ENCODE data around the gene PSME3. TPM values are rescaled to one million over a fixed set of nuclear protein-coding genes. Genes with fewer than 3 reads are reported as not detected.

PSME3 gene
- total RNA-seq, 1 experiment from 2014 or later: 73.4 TPM

DNA sequence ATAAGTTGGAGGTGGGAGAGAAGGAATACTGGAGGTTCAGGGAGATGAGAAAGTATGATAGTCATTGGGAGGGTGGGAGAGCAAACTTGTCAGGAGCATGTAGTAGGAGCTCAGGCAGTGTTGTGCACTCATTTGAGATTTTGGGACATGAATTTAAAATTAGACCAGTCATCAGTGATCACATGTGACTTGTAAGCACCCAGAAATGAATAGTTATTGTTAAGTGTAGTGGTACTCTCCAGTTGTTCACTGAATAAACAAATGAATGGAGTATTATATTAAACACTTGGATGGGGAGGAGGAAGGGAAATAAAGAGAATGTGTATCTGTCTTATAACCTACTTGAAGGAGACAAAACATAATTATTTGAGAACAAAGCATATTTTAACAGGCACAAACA is 2.2 kb upstream of the PSME3 start:
- Histone ChIP-seq H3K36me3 (ENCODE audit: insufficient read depth, low read length) (peaks cover 14% of the 10 kb centered on the region), H3K79me2 (ENCODE audit: low read length) (peaks cover 34% of the 10 kb centered on the region), H4K20me1 (ENCODE audit: insufficient read depth, low read depth, low read length) (peaks cover 8% of the 10 kb centered on the region; the same call in 1 of the 2 replicates), H3K4me2 (ENCODE audit: low read depth, low read length, poor library complexity, severe bottlenecking) (no peak overlapping the region), H3K9me2 (replicated peaks; ENCODE audit: insufficient read depth, low read length) (no peaks in the 10 kb centered on the region), H3K27ac (ENCODE audit: low read length) (no peak overlapping the region), H3K9ac (ENCODE audit: low read length) (no peak overlapping the region), H3K4me1 (ENCODE audit: low read length) (peaks cover 19% of the 10 kb centered on the region), H2AFZ (ENCODE audit: low read length) (no peak overlapping the region), H3K4me3 (ENCODE audit: low read length) (no peak overlapping the region), H3K27me3 (ENCODE audit: low read length) (no peaks in the 10 kb centered on the region), H3K9me3 (ENCODE audit: low read length) (no peaks in the 10 kb centered on the region)
- DNase-seq: no peak

- Histone ChIP-seq H4K20me1 (ENCODE audit: insufficient read depth, low read depth, low read length) (peaks cover 10% of the 10 kb centered on the region; the same call in 1 of the 2 replicates), H3K4me3 (ENCODE audit: low read length) (peak overlapping the region; percentile 95), H3K9me3 (ENCODE audit: low read length) (no peaks in the 10 kb centered on the region), H3K4me2 (ENCODE audit: low read depth, low read length, poor library complexity, severe bottlenecking) (peak overlapping the region; percentile 92), H3K79me2 (ENCODE audit: low read length) (peaks cover 40% of the 10 kb centered on the region), H2AFZ (ENCODE audit: low read length) (peak overlapping the region; percentile 38), H3K27ac (ENCODE audit: low read length) (no peak overlapping the region; the same call in 1 of the 2 replicates), H3K4me1 (ENCODE audit: low read length) (peaks cover 19% of the 10 kb centered on the region), H3K27me3 (ENCODE audit: low read length) (no peaks in the 10 kb centered on the region), H3K9ac (ENCODE audit: low read length) (peak overlapping the region; percentile 98), H3K36me3 (ENCODE audit: insufficient read depth, low read length) (peaks cover 21% of the 10 kb centered on the region), H3K9me2 (replicated peaks; ENCODE audit: insufficient read depth, low read length) (no peaks in the 10 kb centered on the region)
- no peak for DNase-seq
Measured at GRCh38 chr17:42832213-42832933, 824 bp upstream of the PSME3 start.

DNA sequence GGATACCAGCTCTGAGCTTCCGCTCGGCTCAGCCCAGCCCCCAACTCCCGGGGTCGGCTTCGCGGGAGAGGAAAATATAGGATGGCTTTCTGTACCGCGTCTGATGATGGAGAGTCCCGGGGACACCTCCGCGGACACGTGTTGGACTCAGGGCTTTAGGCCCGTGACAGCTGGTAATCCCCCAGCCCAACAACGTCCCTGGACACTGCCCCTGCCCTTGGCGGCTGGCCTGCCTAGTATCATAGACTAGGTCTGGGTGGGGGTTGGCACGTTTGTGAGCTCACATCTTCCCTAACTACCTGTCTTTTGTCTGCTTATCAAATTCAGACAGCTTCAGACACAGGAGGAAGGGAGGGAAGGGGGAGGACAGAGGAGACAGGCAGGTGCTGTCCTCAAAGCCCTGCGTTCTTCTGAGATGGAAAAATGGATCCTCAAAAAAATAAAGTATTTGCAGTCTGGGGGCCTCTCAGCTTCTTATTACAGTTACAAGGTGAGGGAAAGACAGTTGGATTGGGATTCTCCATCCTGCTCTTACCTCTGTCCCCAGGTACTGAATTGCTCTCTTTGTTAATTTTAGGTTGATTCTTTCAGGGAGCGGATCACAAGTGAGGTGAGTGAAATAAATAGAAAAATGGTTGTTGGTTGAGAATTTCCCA is 698 bp downstream of the PSME3 start:
- Histone ChIP-seq H3K27ac (ENCODE audit: low read length) (peak overlapping the region; percentile 66), H3K4me1 (ENCODE audit: low read length) (peaks cover 19% of the 10 kb centered on the region), H3K4me3 (ENCODE audit: low read length) (peak overlapping the region; percentile 95), H3K9ac (ENCODE audit: low read length) (peak overlapping the region; percentile 98), H3K27me3 (ENCODE audit: low read length) (no peaks in the 10 kb centered on the region), H3K4me2 (ENCODE audit: low read depth, low read length, poor library complexity, severe bottlenecking) (peak overlapping the region; percentile 92), H4K20me1 (ENCODE audit: insufficient read depth, low read depth, low read length) (peaks cover 18% of the 10 kb centered on the region; the same call in 1 of the 2 replicates), H3K79me2 (ENCODE audit: low read length) (peaks cover 40% of the 10 kb centered on the region), H2AFZ (ENCODE audit: low read length) (peak overlapping the region; percentile 38; the same call in 1 of the 2 replicates), H3K36me3 (ENCODE audit: insufficient read depth, low read length) (peaks cover 34% of the 10 kb centered on the region), H3K9me3 (ENCODE audit: low read length) (no peaks in the 10 kb centered on the region), H3K9me2 (replicated peaks; ENCODE audit: insufficient read depth, low read length) (no peaks in the 10 kb centered on the region)
- no peak for DNase-seq

DNA sequence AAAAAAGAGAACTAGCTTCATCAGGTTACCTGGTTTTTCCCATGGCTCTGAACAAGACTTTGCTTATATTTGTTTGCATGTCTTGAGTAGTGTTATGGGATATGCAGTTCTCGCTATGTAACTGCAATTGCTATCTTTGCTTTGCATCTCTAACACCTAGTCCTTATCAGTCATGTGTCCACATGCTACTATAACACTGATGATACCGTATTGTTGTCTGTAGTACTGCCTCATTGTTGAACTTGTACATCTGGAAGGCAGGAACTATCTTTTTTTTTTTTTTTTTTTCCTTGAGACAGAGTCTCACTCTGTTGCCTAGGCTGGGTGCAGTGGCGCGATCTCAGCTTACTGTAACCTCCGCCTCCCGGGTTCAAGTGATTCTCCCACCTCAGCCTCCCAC is 2.5 kb downstream of the PSME3 start:
- Histone ChIP-seq H3K27me3 (ENCODE audit: low read length) (no peaks in the 10 kb centered on the region), H3K4me2 (ENCODE audit: low read depth, low read length, poor library complexity, severe bottlenecking) (no peak overlapping the region), H3K36me3 (ENCODE audit: insufficient read depth, low read length) (peaks cover 40% of the 10 kb centered on the region), H3K4me3 (ENCODE audit: low read length) (no peak overlapping the region), H3K9me2 (replicated peaks; ENCODE audit: insufficient read depth, low read length) (no peaks in the 10 kb centered on the region), H2AFZ (ENCODE audit: low read length) (no peak overlapping the region), H3K27ac (ENCODE audit: low read length) (no peak overlapping the region), H3K4me1 (ENCODE audit: low read length) (peaks cover 19% of the 10 kb centered on the region), H4K20me1 (ENCODE audit: insufficient read depth, low read depth, low read length) (peaks cover 23% of the 10 kb centered on the region; the same call in 1 of the 2 replicates), H3K9ac (ENCODE audit: low read length) (no peak overlapping the region), H3K79me2 (ENCODE audit: low read length) (peaks cover 40% of the 10 kb centered on the region), H3K9me3 (ENCODE audit: low read length) (no peaks in the 10 kb centered on the region)
- DNase-seq: no peak

DNA sequence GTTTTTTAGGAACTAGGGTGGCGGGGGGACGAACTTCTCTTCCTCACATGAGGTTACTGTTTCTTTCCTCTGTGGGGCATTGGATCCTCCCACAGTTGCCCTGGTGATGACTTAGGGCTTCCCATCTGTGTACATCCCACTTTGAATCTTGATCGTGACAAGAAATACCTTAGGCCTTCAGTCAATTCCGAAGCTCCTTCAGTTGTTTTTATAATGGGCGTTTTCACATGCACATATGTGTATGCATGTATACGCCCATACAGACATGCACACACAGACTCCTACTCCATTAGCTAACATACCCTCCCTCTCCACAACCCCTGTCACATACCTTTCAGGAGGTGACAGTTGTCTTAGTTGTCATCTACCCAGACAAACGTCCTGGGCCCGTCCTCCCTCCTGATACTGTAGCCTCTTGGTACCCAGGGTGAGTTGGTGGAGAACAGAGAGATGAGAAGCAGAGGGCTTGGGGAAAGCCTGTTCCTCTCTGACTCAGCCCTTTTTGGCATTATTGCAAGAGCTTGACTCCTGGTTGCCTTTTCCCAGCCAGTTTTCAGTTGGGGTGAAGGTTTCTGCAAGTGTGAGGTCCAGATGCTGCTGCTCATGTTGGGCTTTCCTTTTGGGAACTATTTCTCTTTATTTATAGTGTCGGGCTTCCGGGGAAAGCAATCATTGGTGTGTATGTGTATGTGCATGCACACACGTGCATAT is 8.9 kb downstream of the PSME3 start:
- Histone ChIP-seq H3K4me2 (ENCODE audit: low read depth, low read length, poor library complexity, severe bottlenecking) (no peak overlapping the region), H3K9me3 (ENCODE audit: low read length) (no peaks in the 10 kb centered on the region), H3K79me2 (ENCODE audit: low read length) (no peaks in the 10 kb centered on the region; the same call in 1 of the 2 replicates), H3K27me3 (ENCODE audit: low read length) (no peaks in the 10 kb centered on the region), H3K27ac (ENCODE audit: low read length) (no peak overlapping the region), H3K9me2 (replicated peaks; ENCODE audit: insufficient read depth, low read length) (no peaks in the 10 kb centered on the region), H3K4me1 (ENCODE audit: low read length) (no peaks in the 10 kb centered on the region), H3K36me3 (ENCODE audit: insufficient read depth, low read length) (peaks cover 55% of the 10 kb centered on the region), H3K9ac (ENCODE audit: low read length) (no peak overlapping the region), H4K20me1 (ENCODE audit: insufficient read depth, low read depth, low read length) (peaks cover 36% of the 10 kb centered on the region; the same call in 1 of the 2 replicates), H3K4me3 (ENCODE audit: low read length) (no peak overlapping the region), H2AFZ (ENCODE audit: low read length) (no peak overlapping the region)
- DNase-seq: no peak

- H3K4me2 ChIP-seq (ENCODE audit: low read depth, low read length, poor library complexity, severe bottlenecking): no peak overlapping the region
- no peak overlapping the region for H3K4me3 ChIP-seq (ENCODE audit: low read length)
- H2AFZ ChIP-seq (ENCODE audit: low read length): no peak overlapping the region
- H3K9me2 ChIP-seq (replicated peaks; ENCODE audit: insufficient read depth, low read length): no peaks in the 10 kb centered on the region
- DNase-seq: no peak
- H3K9me3 ChIP-seq (ENCODE audit: low read length): no peaks in the 10 kb centered on the region
- H3K36me3 ChIP-seq (ENCODE audit: insufficient read depth, low read length): peaks cover 45% of the 10 kb centered on the region
- peaks cover 27% of the 10 kb centered on the region; the same call in 1 of the 2 replicates for H4K20me1 ChIP-seq (ENCODE audit: insufficient read depth, low read depth, low read length)
- no peak overlapping the region for H3K9ac ChIP-seq (ENCODE audit: low read length)
- no peak overlapping the region for H3K27ac ChIP-seq (ENCODE audit: low read length)
- no peaks in the 10 kb centered on the region for H3K27me3 ChIP-seq (ENCODE audit: low read length)
- no peaks in the 10 kb centered on the region for H3K4me1 ChIP-seq (ENCODE audit: low read length)
- no peaks in the 10 kb centered on the region for H3K79me2 ChIP-seq (ENCODE audit: low read length)
Measured at GRCh38 chr17:42843358-42843934, 10.2 kb downstream of the PSME3 start.

- H3K9me2 ChIP-seq (replicated peaks; ENCODE audit: insufficient read depth, low read length): no peaks in the 10 kb centered on the region
- no peaks in the 10 kb centered on the region for H3K27me3 ChIP-seq (ENCODE audit: low read length)
- no peak within 1 kb of the TSS for H2AFZ ChIP-seq (ENCODE audit: low read length)
- no peak within 1 kb of the TSS for H3K4me2 ChIP-seq (ENCODE audit: low read depth, low read length, poor library complexity, severe bottlenecking)
- no peaks in the 10 kb centered on the region for H3K79me2 ChIP-seq (ENCODE audit: low read length)
- no peaks in the 10 kb centered on the region for H3K9me3 ChIP-seq (ENCODE audit: low read length)
- H3K4me1 ChIP-seq (ENCODE audit: low read length): no peaks in the 10 kb centered on the region
- H3K27ac ChIP-seq (ENCODE audit: low read length): no peak within 1 kb of the TSS
- no peak within 1 kb of the TSS for H3K9ac ChIP-seq (ENCODE audit: low read length)
- peaks cover 37% of the 10 kb centered on the region for H3K36me3 ChIP-seq (ENCODE audit: insufficient read depth, low read length)
- DNase-seq: no peak
- no peak within 1 kb of the TSS for H3K4me3 ChIP-seq (ENCODE audit: low read length)
- peaks cover 26% of the 10 kb centered on the region; the same call in 1 of the 2 replicates for H4K20me1 ChIP-seq (ENCODE audit: insufficient read depth, low read depth, low read length)
Measured at GRCh38 chr17:42844271-42844670, 11.1 kb downstream of the PSME3 start, which contains the start of gene AOC2. AOC2 (plus strand) TSS chr17:42844580; CDS start chr17:42844627, 47 bp downstream.
